Spinal cord (tissue), 10 donors: ENCODE results near the gene TTLL10. TPM values are rescaled to one million over a fixed set of nuclear protein-coding genes. Genes with fewer than 3 reads are reported as not detected.
A peak's percentile ranks its signal among the peaks of the same experiment; 100 is the strongest.

ENCODE experiments used
- DNase-seq, 6 donors: peaks; one replicate each; pipeline versions ENCODE4 v3.0.0 to v3.0.0-alpha.2; 2013 to 2015; ENCODE audit warnings: low spot score in 6 of 6, low read depth in 4 of 6
- H3K27ac ChIP-seq: one replicate; pipeline ENCODE4 v1.5.1; 2013; ENCODE audit warnings: low read depth, low read length, control low read depth
- H3K27me3 ChIP-seq: one replicate; pipeline ENCODE4 v1.6.1; 2013; ENCODE audit warnings: low read length; ENCODE audit not compliant: control insufficient read depth, insufficient read depth
- H3K36me3 ChIP-seq: one replicate; pipeline ENCODE4 v1.6.1; 2013; ENCODE audit warnings: low read length; ENCODE audit not compliant: control insufficient read depth, insufficient read depth
- H3K4me1 ChIP-seq: one replicate; pipeline ENCODE4 v1.6.1; 2013; ENCODE audit warnings: low read length; ENCODE audit not compliant: control insufficient read depth, insufficient read depth
- H3K4me3 ChIP-seq: one replicate; pipeline ENCODE4 v1.5.1; 2013; ENCODE audit warnings: low read depth, low read length, control low read depth
- H3K9me3 ChIP-seq: one replicate; pipeline ENCODE4 v1.6.1; 2013; ENCODE audit warnings: low read length; ENCODE audit not compliant: control insufficient read depth, insufficient read depth
- WGBS: methylation state at CpG from one replicate; pipeline ENCODE4 v1.1.5; 2013; ENCODE audit warnings: missing lambda C conversion rate; ENCODE audit not compliant: insufficient coverage; 5-methylcytosine and 5-hydroxymethylcytosine counted together
- long read RNA-seq, 4 donors: transcript quantifications; one replicate each; lab custom pipeline, GENCODE V29; 2026
- polyA plus RNA-seq, 2 donors: library from polyadenylated mRNA; unstranded; fragments of 120-200 nt; gene quantifications; one replicate each; pipeline ENCODE4 v1.2.1, GENCODE V29; 2013; ENCODE audit not compliant: insufficient read length in 2 of 2
- total RNA-seq, 2 donors: library from RNA; depleted of rRNA in 1 of 2; stranded (reverse); fragments of 120-200 nt in 1 of 2; fragments of >200 nt in 1 of 2; gene quantifications; one replicate each; pipeline versions ENCODE4 v1.2.3 to v1.2.4, GENCODE V29; 2013 to 2014
- donor health status: healthy.

Gene TTLL10, protein sequence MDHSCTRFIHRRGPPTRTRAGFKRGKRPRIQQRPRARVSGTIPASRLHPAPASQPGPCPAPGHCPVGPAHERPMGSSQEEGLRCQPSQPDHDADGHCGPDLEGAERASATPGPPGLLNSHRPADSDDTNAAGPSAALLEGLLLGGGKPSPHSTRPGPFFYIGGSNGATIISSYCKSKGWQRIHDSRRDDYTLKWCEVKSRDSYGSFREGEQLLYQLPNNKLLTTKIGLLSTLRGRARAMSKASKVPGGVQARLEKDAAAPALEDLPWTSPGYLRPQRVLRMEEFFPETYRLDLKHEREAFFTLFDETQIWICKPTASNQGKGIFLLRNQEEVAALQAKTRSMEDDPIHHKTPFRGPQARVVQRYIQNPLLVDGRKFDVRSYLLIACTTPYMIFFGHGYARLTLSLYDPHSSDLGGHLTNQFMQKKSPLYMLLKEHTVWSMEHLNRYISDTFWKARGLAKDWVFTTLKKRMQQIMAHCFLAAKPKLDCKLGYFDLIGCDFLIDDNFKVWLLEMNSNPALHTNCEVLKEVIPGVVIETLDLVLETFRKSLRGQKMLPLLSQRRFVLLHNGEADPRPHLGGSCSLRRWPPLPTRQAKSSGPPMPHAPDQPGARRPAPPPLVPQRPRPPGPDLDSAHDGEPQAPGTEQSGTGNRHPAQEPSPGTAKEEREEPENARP
- total RNA-seq: 1 to 10 TPM in 1 of 2 donors, under 1 TPM in 1; 0.79 to 2.1 TPM
- 1 to 10 TPM; 1.2 to 1.3 TPM for polyA plus RNA-seq
- long read RNA-seq, donor 1, partial matches to known transcripts: 102 of 140 reads
- long read RNA-seq, donor 1, other reads (novel, unspliced or antisense): 38 of 140 reads
- long read RNA-seq, donor 2: 0 reads
- long read RNA-seq, donor 3: 0 reads
- long read RNA-seq, donor 4: 0 reads

DNA sequence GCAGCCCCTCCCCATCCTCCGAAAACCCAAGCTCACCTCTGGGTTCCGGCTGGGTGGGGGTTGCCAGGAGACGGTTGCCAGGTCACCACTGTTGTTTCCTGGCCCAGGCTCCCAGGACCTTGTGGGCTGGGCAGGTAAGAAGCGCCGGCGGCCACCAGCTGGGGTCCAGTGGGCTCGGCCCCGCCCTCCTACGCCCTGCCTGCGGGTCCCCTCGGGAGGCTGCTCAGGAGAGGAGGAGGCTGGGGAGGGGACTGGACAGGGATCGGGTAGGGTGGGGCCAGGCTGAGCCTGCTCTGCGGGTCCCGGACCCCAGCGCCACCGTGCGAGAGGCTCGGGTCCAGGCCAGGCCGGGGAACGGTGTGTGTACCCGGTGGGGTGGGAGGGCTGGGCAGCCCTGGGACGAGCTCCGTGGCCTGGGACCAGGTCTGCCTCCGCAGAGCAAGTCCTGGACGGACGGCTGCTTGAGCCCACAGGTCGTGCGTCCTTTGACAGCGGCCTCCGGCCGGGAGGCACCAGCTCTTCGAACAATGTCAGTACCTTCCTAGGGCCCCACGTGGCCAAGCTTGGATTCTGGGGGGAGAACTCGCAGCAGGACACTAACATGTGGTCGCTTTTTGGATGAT, at the start of gene TTLL10:
TSS of gene TTLL10 (plus strand) at position 88 of the 623 bp plus-strand sequence. CDS start 5,336 bp downstream, outside the sequence.
- Histone ChIP-seq H3K4me3 (no peak within 1 kb of the TSS), H3K4me1 (peaks cover 22% of the 10 kb centered on the region), H3K36me3 (peaks cover 6% of the 10 kb centered on the region), H3K9me3 (no peaks in the 10 kb centered on the region), H3K27me3 (peaks cover 23% of the 10 kb centered on the region), H3K27ac (no peak within 1 kb of the TSS)
- no peak for DNase-seq
- WGBS: 10% methylated on average over 34 of the region's 35 CpGs

DNA sequence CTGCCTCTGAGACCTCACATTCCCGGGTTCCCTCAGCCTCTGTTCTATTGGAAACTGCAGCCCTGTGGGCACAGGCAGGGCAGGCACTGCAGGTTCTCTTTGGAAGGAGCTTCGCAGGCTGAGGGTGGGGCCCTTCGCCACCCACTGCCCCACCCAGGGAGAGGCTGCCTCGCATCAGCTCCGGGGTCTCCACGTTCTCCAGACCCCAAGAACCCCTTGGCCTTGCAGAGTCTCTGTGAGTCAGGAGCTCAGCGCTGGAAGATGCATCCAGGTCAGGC, 49.2 kb upstream of the TTLL10 start:
- Histone ChIP-seq H3K36me3 (no peaks in the 10 kb centered on the region), H3K27ac (no peak overlapping the region), H3K9me3 (no peaks in the 10 kb centered on the region), H3K27me3 (no peaks in the 10 kb centered on the region), H3K4me3 (no peak overlapping the region), H3K4me1 (peaks cover 29% of the 10 kb centered on the region)
- 89% methylated on average over 7 of the region's 7 CpGs for WGBS
- DNase-seq: no peak

DNA sequence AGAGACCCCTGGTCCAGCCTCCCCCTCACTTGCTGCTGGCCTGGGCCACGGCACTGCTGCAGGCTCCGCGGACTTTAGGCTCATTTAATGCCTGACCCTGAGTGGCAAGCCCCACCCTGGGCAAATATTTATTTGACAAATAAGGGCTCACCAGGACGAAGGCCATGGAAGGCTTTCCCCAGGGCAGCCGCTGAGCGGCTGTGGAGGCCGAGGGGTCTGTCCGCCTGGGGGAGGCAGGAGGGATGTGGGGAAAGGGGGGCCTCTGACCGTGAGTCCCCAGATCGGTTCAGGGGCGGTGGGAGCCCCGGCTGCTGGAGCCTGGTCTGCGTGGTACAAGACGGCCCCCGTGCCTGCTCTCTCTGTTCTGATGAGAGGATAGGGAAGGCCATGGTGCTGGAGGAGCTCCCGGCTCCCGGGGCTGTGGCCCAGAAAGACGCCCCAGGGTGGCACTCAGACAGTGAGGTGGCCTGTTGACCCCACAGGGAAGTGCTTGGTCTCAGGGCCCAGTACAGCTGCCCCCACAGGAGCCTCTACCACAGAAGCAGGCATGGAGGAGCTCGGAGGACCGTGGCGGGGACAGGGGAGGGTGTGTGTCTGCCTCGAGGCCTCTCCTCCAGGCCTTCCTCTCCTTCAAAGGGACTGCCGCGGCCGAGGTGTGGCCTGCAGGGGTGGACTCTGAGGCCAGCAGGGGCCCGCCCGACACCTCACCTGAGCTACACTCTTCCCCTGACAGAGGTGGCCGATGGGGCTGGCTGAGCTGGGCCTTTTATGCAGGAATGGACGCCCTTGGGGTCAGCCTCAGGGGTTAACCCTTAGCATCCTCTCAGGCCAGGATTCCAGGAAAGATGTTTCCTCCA, 48.7 kb upstream of the TTLL10 start:
- WGBS: 75% methylated on average over 27 of the region's 29 CpGs
- Histone ChIP-seq H3K4me1 (peaks cover 29% of the 10 kb centered on the region), H3K9me3 (no peaks in the 10 kb centered on the region), H3K27ac (no peak overlapping the region), H3K27me3 (no peaks in the 10 kb centered on the region), H3K36me3 (no peaks in the 10 kb centered on the region), H3K4me3 (no peak overlapping the region)
- no peak for DNase-seq

DNA sequence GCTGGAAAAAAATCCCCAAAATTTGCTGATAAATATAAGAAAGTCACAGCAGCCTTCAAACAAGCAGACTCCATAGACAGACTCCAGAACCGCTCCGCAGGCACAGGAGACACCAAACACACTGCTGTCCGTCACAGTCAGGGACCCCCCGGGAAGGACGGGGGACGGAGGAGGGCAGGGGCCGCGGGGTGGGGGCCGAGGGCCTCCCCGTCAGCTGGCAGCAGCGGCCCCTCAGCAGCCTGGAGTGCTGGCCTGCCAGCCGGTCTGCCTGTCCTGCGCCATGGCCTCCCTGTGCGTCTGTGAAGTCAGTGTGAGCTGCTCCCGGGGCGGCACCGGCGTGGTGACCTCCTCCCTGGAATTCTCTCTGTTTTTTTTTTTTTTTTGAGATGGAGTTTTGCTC, 47.7 kb upstream of the TTLL10 start:
- Histone ChIP-seq H3K4me1 (peaks cover 29% of the 10 kb centered on the region), H3K4me3 (no peak overlapping the region), H3K9me3 (no peaks in the 10 kb centered on the region), H3K36me3 (no peaks in the 10 kb centered on the region), H3K27me3 (no peaks in the 10 kb centered on the region), H3K27ac (no peak overlapping the region)
- WGBS: 86% methylated on average over 11 of the region's 18 CpGs
- DNase-seq: no peak

DNA sequence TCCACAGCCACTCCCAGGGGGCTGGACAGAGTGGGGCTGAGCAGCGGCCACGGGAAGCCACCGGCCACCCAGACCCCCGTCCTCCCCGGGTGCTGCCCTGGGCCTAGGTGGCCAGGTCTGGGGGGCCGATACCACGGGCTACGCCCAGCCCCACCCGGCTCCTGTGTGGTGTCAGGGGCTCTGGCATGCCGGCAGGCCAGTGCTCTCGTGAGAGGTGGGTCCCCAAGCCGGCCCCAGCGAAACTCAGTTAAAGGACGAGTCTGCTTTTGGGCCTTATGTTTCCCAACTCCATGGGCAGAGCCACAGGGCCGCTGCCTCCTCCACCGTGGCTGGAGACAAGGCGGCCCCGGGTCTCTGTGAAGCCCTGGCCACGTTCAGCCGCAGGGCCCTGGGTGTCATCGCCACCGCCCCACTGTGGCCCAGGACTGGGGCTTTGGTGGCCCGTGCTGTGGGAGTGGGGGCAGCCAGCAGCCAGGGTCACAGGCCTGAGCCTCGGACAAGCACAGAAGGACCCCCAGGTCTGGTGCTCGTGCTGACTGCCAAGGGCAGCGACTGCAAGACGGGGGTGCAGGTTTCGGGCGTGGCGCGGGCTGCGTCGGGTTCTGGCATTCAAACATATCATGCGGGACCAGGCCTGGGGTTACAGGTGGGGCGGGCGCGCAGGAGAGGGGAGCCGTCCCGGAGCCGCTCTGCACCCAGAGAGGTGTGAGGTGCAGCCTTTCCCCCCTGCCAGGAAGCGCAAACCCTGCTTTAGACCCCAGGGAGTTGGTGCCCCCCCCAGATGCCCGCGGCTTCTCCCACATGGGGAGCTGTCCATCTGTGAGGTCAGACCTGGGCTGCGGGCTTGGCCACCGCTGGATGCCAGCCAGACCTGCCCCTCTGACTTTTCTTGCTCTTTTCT, 45.9 kb upstream of the TTLL10 start:
- Histone ChIP-seq H3K36me3 (no peaks in the 10 kb centered on the region), H3K27ac (no peak overlapping the region), H3K9me3 (no peaks in the 10 kb centered on the region), H3K4me1 (peaks cover 17% of the 10 kb centered on the region), H3K4me3 (no peak overlapping the region), H3K27me3 (no peaks in the 10 kb centered on the region)
- WGBS: 90% methylated on average over 44 of the region's 45 CpGs
- DNase-seq: no peak

DNA sequence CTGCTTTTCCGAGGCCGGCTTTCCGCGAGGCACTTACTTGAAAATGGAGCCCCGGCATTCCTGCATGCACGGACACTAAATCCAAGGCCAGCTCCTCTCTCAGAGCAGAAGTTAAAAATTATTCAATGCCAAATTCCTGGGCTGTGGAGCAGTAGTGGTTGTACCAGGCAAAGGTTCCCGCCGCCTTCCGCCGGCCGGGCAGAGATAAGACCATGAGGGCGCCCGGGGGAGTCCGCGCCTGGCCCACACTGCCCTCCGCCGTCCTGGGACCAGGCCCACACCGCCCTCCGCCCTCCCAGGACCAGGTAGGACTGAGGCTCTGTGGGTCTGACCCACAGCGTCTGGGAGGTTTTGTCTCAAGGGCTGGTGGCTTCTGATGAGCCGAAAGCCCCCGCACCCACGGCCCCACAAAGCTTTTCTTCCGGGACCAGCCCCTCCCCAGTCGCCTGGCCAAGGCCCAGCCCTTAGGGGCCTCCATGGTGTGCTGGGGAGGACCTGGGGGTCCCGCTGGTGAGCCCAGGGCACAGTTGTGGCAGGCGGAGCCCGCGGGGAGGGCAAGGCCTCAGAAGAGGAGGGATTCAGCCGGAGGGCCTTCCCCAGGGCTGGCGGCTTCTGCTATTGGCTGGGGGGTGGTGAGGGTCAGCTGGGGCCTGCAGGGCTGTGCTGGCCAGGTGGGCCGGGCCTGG, 45.1 kb upstream of the TTLL10 start:
- no peaks in the 10 kb centered on the region for H3K27me3 ChIP-seq
- peaks cover 12% of the 10 kb centered on the region for H3K4me1 ChIP-seq
- no peaks in the 10 kb centered on the region for H3K9me3 ChIP-seq
- no peaks in the 10 kb centered on the region for H3K36me3 ChIP-seq
- no peak overlapping the region for H3K4me3 ChIP-seq
- 76% methylated on average over 23 of the region's 32 CpGs for WGBS
- DNase-seq: no peak
- no peak overlapping the region for H3K27ac ChIP-seq

DNA sequence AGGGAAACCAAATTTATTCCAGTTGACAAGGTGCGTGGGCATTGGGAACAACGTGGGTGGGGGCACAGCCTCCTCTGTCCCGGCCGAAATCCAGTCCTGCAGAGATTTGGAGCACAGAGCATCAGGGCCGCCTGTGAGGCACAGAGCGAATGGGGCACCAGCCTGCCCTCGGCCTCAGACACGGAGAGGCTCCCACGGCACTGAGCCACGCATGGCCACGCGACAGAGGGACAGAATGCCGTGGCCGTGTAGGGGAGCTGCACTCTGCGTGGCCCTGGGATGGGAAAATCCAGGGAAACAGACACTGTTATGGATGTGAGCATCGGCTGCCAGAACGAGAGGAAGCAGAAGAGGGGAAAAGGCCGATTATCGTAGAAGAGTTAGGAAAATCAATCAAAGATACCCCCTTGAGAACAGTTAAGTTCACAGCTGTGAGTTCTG, 44.3 kb upstream of the TTLL10 start:
- Histone ChIP-seq H3K36me3 (peaks cover 2% of the 10 kb centered on the region), H3K4me1 (peaks cover 14% of the 10 kb centered on the region), H3K27ac (no peak overlapping the region), H3K4me3 (no peak overlapping the region), H3K27me3 (no peaks in the 10 kb centered on the region), H3K9me3 (no peaks in the 10 kb centered on the region)
- 78% methylated on average over 19 of the region's 19 CpGs for WGBS
- DNase-seq: peak in 1 of 6 donors; percentile 32
